Stimulated activated naive CD8-positive, alpha-beta T cell treated with anti-CD3 and anti-CD28 coated beads, Interleukin-15, Interleukin-2, amounts not matched to agents 100 U/mL and 50 U/mL, for 24 hours (primary cell): ENCODE measurements around the gene GPR162.
A peak's percentile ranks its signal among the peaks of the same experiment; 100 is the strongest.

Experiments
- ATAC-seq: fragments of 150-1000 bp; cut with Tn5 transposase; one replicate; pipeline ENCODE4 v1.10.0; 2021
- DNase-seq: peaks from one replicate; pipeline ENCODE4 v3.0.0; 2021

The GPR162 gene

DNA sequence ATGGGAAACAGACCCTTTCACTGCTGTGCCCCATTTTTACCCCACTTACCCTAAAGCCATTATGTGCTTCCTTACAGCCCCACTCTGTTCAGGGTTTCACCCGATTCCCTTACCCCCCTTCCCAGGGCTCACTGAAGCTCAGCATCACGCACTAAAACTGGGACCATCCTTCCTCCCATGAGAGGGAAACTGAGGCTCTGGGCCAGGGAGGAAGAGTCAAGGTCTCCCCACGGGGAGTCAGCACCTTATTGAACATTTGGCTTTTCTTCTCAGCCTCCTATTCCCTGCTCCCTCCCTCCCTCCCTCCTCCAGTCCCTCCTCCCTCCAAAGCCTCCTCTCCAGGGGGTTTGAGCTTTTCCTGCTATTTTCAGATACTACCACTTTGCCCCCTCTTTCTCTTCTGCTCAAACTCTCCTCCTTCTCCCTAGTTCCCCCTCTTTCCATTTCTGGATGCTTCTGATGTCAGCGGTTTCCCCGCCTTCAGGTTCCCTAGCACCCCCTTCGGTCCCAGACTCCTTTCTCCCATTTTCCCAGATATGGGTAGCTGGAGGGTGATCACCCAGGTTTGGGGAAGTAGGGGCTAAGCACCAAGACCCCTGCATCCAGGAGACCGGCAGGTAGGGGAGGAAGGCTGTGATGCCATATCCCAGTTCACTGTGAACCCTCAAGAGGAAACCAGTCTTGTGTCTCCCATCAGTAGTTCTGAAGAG is 960 bp downstream of the GPR162 start:
- DNase-seq = no peak
- ATAC-seq = no peak

DNA sequence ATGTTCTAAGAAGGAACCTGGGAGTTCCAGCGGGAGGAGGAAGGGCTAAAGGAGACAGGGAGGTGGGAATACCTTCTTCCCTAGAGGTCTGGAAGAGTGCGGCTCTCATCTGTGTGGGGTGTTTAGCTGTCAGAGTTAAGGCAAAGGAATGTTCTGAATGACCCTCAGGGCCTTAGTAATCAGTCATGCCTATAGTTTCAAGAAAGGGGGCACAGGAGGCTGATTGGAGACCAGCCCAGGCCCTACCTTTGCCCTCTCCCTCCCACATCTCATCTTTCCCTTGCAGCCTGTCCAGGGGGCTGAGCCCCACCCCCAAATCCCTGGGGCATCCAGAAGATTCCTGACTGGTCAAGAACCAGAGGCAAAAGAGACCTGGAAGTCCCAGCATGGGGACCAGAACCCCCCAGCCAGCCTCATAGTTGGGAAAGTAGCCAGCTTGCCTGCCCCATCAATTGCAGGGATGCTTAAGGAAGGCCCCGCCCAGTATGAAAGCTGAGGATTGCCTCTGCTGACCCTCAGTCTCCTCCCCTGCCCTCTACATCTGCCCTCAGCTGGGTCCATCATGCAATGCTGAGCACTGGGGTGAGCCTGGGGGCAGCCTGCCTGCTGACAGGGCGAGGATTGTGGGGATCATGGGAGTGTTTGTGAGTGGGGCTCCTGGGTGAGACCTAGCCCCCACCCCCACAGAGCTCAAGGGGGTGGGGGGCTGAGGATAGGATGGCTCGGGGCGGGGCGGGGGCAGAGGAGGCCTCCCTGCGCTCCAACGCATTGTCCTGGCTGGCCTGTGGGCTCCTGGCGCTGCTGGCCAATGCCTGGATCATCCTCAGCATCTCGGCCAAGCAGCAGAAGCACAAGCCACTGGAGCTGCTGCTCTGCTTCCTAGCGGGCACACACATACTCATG is 1.8 kb downstream of the GPR162 start:
- DNase-seq (no peak), ATAC-seq (no peak)

DNA sequence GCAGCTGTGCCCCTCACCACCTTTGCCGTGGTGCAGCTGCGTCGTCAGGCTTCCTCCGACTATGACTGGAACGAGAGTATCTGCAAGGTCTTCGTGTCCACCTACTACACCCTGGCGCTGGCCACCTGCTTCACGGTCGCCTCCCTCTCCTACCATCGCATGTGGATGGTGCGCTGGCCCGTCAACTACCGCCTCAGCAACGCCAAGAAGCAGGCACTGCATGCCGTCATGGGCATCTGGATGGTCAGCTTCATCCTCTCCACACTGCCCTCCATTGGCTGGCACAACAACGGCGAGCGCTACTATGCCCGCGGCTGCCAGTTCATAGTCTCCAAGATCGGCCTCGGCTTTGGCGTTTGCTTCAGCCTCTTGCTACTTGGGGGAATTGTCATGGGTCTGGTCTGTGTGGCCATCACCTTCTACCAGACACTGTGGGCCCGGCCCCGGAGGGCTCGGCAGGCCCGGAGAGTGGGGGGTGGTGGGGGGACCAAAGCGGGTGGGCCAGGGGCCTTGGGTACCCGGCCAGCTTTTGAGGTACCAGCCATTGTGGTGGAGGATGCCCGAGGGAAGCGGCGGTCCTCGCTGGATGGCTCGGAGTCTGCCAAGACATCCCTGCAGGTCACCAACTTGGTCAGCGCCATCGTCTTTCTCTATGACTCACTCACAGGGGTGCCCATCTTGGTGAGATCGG is 2.6 kb downstream of the GPR162 start:
- DNase-seq (no peak), ATAC-seq (no peak)

DNA sequence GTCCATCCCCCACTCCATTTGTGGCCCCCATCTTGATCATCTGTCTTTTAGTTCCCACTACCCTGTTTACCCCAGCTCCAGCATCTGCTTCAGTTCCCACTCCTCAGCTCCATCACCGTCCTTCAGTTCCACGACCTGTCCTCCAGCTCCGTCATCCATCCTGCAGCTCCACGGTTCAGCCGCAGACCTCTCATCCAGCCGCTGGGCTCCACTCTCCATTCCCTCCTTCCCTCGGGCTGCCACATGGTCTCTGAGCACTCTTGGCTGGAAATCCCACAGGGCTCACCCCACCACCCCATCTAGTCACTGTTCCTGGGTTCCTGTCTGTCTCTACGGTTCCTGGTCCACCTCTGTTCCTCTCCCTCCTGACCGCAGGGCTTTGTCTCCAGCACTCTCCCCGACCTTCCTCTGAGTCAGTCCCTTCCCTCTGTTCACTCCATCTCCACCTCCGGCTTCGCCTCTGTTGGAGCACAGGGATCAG is 3.3 kb downstream of the GPR162 start:
- DNase-seq = no peak

DNA sequence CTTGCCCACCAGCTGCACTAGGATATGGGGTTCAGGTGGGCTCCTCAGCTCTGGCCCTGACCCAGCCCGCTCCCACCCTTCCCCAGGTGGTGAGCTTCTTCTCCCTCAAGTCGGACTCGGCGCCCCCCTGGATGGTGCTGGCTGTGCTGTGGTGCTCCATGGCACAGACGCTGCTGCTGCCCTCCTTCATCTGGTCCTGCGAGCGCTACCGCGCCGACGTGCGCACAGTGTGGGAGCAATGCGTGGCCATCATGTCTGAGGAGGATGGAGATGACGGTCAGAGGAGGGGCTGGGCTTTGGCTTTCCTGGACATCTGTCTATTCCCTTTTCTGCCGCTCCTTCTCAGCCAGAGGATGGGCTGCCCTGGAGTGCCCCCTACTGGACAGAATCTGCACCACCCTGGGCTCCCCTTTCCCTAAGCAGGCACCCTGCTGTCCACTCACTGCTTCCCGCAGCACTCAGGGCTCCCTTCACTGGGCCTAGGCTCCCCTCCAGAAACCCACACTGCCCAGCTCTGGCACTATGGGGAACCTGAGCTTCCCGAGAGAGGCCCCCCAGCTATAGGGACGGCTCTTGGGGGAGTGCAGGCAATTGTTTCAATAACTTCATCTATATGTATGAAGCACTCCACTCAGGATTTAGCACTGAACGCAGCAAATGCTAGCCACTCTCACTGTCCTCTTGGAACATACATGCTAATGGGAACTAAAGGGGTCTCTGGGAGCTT is 3.9 kb downstream of the GPR162 start:
- ATAC-seq = peak; percentile 78
- DNase-seq = peak; percentile 90

More for the DNA sequence above, 3.3 kb downstream of the GPR162 start:
- no peak for ATAC-seq

DNA sequence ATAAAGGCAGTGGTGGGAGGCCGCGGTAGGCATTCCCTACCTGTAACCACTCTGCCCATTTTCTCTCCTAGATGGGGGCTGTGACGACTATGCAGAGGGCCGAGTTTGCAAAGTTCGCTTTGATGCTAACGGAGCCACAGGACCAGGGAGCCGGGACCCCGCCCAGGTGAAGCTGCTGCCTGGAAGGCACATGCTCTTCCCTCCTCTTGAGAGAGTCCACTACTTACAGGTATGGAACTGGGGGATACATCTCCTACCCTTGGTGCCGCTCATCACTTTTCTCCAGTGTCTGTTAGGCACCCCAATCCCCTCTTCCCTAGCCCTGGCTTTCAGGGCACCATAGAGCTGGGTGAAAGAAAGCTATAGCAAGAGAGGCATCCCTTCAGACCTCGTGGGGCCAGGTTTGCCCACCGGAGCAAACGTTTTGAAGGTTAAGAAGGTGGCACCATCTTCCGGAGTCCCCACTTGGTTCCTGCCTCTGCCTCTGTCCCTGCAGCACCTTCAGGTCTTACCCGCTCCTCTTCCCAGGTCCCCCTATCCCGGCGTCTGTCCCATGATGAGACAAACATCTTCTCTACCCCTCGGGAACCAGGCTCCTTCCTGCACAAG is 4.6 kb downstream of the GPR162 start:
- no peak for ATAC-seq
- no peak for DNase-seq

DNA sequence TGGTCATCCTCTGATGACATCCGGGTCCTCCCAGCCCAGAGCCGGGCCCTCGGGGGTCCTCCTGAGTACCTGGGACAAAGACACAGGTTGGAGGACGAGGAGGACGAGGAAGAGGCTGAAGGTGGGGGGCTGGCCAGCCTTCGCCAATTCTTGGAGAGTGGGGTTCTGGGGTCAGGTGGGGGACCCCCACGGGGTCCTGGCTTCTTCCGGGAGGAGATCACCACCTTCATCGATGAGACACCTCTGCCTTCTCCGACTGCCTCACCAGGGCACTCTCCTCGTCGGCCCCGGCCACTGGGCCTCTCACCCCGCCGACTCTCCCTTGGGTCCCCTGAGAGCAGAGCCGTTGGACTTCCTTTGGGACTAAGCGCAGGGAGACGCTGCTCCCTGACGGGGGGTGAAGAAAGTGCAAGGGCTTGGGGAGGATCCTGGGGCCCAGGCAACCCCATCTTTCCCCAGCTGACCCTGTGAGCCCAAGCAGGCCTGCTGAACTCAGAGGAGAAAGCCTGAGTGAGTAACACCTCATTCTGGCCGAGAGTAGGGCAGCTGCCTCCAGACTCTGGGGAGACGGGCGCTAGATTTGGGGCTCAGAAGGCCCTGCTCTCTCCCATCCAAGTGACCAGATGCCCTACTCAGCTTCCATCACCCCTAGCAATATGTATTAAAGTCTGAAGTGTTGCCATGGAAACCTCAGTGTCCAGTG is 5.3 kb downstream of the GPR162 start:
- DNase-seq (no peak), ATAC-seq (no peak)

DNA sequence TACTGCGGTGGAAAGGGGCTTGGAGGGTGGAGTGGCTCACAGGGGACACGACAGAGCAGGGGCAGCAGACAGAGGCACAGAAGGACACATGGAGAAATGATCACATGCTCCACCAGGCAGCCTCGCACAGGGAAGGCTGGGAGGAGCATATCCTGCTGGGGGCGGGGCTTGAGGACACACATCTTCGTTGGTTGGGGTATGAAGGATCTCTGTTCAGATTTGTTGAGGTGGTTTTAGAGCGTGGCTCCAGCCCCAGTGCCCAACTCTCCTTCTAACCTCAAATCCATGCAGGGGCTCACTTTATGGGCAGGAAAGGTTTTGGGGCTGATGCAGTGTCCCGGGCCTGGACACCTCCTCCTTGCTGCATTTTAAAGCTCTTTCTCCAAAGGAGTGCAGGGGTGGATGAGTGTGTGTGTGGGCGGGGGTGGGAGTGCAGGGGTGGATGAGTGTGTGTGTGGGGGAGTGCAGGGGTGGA is 5.9 kb downstream of the GPR162 start:
- no peak for ATAC-seq

DNA sequence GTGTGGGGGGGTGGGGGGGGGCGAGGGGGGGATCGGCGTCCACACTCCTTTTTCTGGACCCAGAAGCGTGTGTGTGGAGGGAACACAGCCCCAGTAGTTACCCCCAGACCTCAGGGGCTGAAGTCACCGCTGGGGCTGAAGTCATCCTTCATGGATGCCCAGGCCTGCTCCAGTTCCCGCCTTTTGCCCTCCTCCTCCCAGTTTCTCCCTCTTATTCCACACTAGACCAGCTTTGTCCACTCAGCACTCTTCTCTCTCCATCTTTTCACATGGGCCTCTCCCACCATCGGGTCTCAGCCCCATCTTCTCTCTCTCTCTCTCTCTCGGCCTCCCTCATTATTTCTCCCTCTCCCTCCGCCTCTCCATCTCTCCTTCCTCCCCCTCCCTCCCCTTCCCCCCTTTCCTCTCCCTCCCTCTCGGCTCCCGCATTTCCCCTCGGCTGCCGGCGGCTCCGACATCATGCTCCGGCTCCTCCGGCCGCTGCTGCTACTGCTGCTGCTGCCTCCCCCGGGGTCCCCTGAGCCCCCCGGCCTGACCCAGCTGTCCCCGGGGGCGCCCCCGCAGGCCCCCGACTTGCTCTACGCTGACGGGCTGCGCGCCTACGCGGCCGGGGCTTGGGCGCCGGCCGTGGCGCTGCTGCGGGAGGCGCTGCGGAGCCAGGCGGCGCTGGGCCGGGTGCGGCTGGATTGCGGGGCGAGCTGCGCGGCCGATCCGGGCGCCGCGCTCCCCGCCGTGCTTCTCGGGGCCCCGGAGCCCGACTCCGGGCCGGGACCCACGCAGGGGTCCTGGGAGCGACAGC is 6.6 kb downstream of the GPR162 start, which contains the start of gene P3H3:
Gene P3H3 (plus strand): TSS at position 426 of the 799 bp plus-strand sequence. CDS start 34 bp downstream, at position 460.
- ATAC-seq (peak; percentile 8), DNase-seq (peak; percentile 30)

More for the DNA sequence above, 5.9 kb downstream of the GPR162 start:
- peak; percentile 71 for DNase-seq

DNA sequence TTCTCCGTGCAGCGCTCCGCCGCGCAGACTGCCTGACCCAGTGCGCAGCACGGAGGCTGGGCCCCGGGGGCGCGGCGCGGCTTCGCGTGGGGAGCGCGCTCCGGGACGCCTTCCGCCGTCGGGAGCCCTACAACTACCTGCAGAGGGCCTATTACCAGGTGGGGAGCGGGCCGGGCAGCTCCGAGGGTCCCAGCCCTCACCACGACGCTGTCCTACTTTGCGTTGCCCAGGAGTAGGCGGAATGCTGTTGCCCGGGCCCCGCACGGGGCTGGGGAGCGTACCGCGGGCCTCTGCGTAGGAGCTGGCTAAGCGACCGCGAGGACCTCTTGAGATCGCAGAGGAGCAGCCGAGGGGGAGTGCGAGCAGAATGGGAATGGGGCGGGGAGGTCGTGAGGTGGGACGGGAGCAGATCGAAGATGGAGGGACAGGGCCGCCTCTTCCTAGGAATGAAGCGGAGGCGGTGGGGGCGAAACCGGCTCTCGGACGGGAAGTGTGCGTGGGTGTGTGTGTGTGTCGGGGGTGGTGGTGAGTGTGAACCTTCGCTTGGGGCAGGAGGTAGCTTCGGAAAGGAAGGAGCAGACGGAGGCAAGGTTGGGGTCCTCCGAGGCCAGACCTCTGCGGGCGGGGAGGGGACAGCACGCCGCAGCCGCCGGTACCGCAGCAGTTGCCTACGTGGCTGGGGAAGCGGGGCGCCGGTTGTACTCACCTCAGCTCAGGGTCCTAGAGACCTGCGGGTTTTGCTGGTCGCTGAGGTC is 7.3 kb downstream of the GPR162 start:
- ATAC-seq = peak; percentile 19
- peak; percentile 45 for DNase-seq

DNA sequence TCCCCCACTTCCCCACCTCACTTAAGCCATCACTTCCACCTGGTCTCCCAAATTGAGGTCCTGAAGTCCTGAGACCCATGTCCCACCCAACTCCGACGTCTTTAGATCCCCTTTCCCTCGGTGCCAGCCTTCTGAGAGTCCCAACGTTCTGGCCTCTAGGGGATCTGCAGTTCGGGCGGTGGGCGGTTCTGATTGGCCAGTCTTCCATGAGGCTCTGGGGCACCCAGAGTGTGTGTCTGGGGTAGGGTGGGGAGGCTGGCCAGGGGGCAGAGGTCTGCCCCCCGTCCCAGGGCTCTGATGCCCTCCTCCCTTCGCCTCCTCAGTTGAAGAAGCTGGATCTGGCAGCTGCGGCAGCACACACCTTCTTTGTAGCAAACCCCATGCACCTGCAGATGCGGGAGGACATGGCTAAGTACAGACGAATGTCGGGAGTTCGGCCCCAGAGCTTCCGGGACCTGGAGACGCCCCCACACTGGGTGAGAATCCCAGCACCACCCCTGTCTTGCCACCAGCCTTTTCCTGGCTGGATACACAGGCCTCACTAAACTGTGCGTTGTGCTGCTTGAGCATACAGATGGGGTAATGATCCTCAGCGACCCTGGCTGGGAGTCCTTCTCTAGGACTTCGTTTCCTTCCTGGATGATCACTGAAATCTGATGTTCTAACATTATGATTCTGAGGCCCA is 8.1 kb downstream of the GPR162 start:
- no peak for ATAC-seq

DNA sequence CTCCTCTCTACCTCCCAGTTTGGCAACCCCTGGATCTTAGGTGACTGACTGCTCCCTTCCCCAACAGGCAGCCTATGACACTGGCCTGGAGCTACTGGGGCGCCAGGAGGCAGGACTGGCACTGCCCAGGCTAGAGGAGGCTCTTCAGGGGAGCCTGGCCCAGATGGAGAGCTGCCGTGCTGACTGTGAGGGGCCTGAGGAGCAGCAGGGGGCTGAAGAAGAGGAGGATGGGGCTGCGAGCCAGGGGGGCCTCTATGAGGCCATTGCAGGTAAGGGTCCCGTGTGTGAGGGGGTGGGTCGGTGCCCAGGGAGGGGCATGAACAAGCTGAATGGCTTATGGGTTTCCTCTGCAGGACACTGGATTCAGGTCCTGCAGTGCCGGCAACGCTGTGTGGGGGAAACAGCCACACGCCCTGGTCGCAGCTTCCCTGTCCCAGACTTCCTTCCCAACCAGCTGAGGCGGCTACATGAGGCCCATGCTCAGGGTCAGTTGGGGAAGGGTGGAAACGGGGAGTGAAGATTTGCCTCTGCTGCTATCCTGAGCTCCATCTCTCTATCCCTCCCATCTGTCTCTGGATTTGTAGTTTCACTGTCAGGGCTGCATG is 8.8 kb downstream of the GPR162 start:
- no peak for ATAC-seq
- no peak for DNase-seq

More for the DNA sequence above, 8.1 kb downstream of the GPR162 start:
- DNase-seq = no peak

DNA sequence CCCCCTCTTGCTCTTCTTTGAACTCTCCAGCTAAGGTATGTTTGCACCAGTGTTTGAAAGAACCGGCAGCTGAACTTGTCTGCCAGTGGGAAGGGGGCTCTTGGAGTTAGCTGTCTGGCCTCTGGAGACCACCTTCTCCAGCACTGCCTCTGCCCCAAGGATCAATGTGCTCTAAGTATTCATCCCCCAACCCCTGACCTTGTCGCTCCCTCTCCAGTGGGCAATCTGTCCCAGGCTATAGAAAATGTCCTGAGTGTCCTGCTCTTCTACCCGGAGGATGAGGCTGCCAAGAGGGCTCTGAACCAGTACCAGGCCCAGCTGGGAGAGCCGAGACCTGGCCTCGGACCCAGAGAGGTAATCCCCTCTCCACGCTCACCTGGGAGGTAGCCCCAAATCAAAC is 9.4 kb downstream of the GPR162 start:
- no peak for DNase-seq
- ATAC-seq = no peak

DNA sequence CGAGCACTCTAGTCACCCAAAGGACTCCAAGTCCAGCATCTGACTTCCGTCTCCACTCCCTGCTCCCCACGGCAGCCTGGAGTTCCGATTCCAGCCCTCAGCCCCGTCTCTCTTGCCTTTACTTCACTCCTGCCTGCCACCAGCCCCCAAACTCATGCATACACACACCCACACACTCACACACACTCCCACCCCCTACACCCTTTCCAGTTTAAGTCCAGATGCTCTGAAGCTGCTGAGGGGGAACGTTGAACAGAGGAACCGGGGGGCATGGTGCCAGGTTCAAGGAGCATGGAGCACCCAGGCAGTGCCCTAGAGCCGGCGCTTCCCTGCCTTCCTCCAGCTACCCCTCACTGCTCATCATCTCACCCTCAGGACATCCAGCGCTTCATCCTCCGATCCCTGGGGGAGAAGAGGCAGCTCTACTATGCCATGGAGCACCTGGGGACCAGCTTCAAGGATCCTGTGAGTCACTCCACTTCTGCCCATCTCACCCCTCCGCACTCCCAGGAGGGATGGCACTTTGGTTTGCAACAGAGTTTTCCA is 9.9 kb downstream of the GPR162 start:
- DNase-seq (no peak), ATAC-seq (no peak)

DNA sequence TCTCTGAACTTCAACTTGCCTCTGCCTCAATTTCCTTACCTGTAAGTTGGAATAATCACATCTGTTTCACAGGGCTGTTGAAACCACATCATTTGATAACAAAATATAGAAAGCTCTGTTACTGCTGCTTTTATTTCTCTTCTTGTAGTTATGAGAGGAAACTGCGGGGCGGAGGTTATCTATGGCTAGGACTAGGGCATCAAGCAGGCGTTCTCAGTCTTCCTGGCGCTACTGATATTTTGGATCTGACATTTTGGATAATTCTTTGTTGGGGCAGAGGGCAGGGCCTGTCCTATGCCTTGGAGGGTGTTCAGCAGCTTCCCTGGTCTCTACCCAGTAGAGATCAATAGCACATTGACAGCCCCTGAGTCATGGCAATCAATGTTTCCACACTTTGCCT is 10.5 kb downstream of the GPR162 start:
- DNase-seq = no peak
- ATAC-seq = no peak

DNA sequence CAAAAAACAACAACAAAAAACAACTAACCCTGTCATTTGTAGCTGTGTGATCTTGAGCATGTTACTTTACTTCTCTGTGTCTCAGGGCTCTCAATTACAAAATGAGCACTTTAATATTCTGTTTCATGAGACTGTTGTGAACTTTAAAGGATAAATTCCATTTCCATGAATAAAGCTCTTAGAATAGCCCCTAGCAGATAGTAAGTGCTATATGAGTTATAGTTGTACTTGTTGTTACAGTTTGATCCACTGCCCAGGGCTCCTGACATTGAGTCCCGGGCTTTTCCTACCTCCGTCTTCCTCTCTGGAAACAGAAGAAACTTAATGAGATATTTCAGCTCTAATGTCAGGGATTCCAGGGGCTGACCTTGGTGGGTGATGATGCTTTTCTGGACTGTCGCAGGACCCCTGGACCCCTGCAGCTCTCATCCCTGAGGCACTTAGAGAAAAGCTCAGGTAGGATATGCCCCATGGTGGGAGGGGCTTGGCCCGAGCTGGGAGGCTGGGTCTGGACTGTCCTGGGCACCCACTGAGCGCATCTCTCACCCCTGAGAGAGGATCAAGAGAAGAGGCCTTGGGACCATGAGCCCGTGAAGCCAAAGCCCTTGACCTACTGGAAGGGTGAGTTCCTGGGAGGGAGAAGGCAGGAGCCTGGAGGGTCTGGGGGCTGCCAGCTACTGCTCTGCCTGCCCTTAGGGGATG is 11.7 kb downstream of the GPR162 start:
- ATAC-seq = no peak
- DNase-seq = no peak

DNA sequence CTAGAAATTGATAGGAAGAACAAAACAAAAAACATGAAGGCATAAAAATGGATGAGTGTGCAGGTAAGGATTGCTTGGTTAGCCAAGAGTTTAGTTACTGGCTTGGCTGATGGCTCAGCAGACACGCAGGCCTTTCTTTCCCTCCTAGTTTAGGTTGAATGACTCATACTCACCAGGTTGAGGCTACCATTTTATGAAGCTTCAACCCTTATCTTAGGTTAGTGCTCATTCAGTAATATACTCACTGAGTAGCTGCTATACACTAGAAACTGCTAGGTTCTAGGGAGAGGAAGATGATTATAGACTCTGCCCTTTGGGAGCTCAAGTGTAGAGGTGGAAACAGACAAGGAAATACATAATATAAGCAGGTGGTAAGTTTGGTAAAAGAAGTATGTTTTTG is 12.6 kb downstream of the GPR162 start:
- no peak for ATAC-seq
- no peak for DNase-seq
